ENCODE results near the gene SPATA2. TPM values are rescaled to one million over a fixed set of nuclear protein-coding genes. Genes with fewer than 3 reads are reported as not detected.

The SPATA2 gene
- total and polyA plus RNA-seq, 2 of the 8 experiments (the other 6 are each of a cell fraction or from before 2014, with no cell fraction given) = 11.0 to 13.0 TPM

- FAIRE-seq (no peak), DNase-seq (ENCODE audit: low read depth in 1 of 2, low spot score in 2 of 2) (no peak)
- Histone ChIP-seq H2BK5ac (ENCODE audit: low read depth, low read length) (peak overlapping the region; percentile 13; the same call in 1 of the 2 replicates), H2AK5ac (ENCODE audit: low read depth, low read length) (no peak overlapping the region), H2AFZ (ENCODE audit: low read length) (no peak overlapping the region), H3K9me3 (ENCODE audit: insufficient read depth in 2 of 2, low read depth in 1 of 2, low read length in 1 of 2) (no peaks in the 10 kb centered on the region), H4K8ac (ENCODE audit: extremely low read depth, insufficient read depth, low read length) (no peak overlapping the region), H3K23ac (ENCODE audit: insufficient read length) (no peak overlapping the region), H3K4ac (replicated peaks; ENCODE audit: insufficient read length, low read depth, low read length) (no peak overlapping the region), H3K4me2 (ENCODE audit: insufficient read depth in 1 of 2, low read depth in 2 of 2, low read length in 2 of 2) (no peak overlapping the region), H2BK20ac (ENCODE audit: low read length) (no peak overlapping the region), H3K27ac (ENCODE audit: low read depth, low read length) (no peak overlapping the region), H3K9ac (replicated peaks in 1 of 4; ENCODE audit: extremely low read depth in 1 of 4, low read depth in 3 of 4, low read length in 3 of 4) (no peak overlapping the region), H3K36me3 (ENCODE audit: control insufficient read depth in 2 of 4, insufficient read depth in 4 of 4, low read length in 3 of 4) (peaks cover 3 to 29% (median 9%) of the 10 kb centered on the region in 4 experiments; a peak in 5 of 8 replicates), H3K14ac (ENCODE audit: insufficient read length) (no peak overlapping the region), H4K91ac (replicated peaks; ENCODE audit: insufficient read length, low read length) (no peak overlapping the region), H4K5ac (ENCODE audit: insufficient read length, low read depth, low read length) (no peak overlapping the region), H2BK15ac (ENCODE audit: low read length) (no peak overlapping the region), H3K18ac (ENCODE audit: extremely low read depth, low read length) (no peak overlapping the region), H3K27me3 (replicated peaks in 1 of 4; ENCODE audit: control insufficient read depth in 3 of 4, extremely low read depth in 1 of 4, insufficient read depth in 3 of 4, low read length in 3 of 4) (no peaks in the 10 kb centered on the region), H3K23me2 (ENCODE audit: low read depth, low read length) (no peaks in the 10 kb centered on the region), H3K4me3 (ENCODE audit: extremely low read depth in 1 of 4, insufficient read depth in 2 of 4, low read depth in 3 of 4, low read length in 4 of 4) (no peak overlapping the region), H3K56ac (replicated peaks; ENCODE audit: insufficient read length, low read depth, low read length) (no peak overlapping the region), H3K4me1 (replicated peaks in 1 of 4; ENCODE audit: control insufficient read depth in 3 of 4, insufficient read depth in 4 of 4, low read length in 3 of 4) (no peaks in the 10 kb centered on the region), H3K79me1 (ENCODE audit: low read depth, low read length) (peaks cover 9% of the 10 kb centered on the region), H2BK12ac (ENCODE audit: low read depth, low read length) (no peak overlapping the region), H4K20me1 (replicated peaks in 1 of 2; ENCODE audit: control insufficient read depth in 1 of 2, insufficient read depth in 2 of 2, low read length in 2 of 2) (peaks cover 2 to 26% of the 10 kb centered on the region in 2 experiments), H3K79me2 (ENCODE audit: control insufficient read depth in 1 of 2, insufficient read depth in 2 of 2, low read length in 2 of 2) (peaks cover 0 to 35% of the 10 kb centered on the region in 2 experiments; a peak in 2 of 4 replicates), H2BK120ac (replicated peaks; ENCODE audit: low read depth, low read length) (no peak overlapping the region)
- 96% methylated on average over 11 of the region's 11 CpGs; no CpG with 5 or more reads in 1 of the 2 experiments for WGBS, 2 experiments (ENCODE audit: extremely low coverage in 1 of 2, insufficient coverage in 1 of 2, insufficient read length in 1 of 2, insufficient replicate concordance in 2 of 2, low coverage in 1 of 2, low lambda C conversion rate in 2 of 2, missing lambda C conversion rate in 1 of 2)
- ChIA-PET POLR2A (ENCODE audit: partially characterized antibody) (interaction anchor here (1.6 kb wide), 1 partner anchor 60 kb away, joined by 4 read pairs; no protein-coding TSS in a partner anchor), CTCF (ENCODE audit: partially characterized antibody) (interaction anchor here (0.7 to 16.4 kb wide), 6 partner anchors 9 to 371 kb away, joined by 3 to 199 read pairs (median 4); no protein-coding TSS in a partner anchor)
- TF ChIP-seq CHD1 (IDR thresholded peaks at IDR 0.05; ENCODE audit: low read depth, low read length) (no peak), SP2 (IDR thresholded peaks at IDR 0.05; ENCODE audit: low read length) (no peak), FOSL1 (IDR thresholded peaks at IDR 0.05; ENCODE audit: insufficient read depth, low read depth, low read length) (no peak), GABPA (IDR thresholded peaks at IDR 0.05; ENCODE audit: borderline replicate concordance, insufficient read depth, low read length) (no peak), SIX5 (IDR thresholded peaks at IDR 0.05; ENCODE audit: low read depth, low read length) (no peak)
- TF ChIP-seq, protein P1, sequence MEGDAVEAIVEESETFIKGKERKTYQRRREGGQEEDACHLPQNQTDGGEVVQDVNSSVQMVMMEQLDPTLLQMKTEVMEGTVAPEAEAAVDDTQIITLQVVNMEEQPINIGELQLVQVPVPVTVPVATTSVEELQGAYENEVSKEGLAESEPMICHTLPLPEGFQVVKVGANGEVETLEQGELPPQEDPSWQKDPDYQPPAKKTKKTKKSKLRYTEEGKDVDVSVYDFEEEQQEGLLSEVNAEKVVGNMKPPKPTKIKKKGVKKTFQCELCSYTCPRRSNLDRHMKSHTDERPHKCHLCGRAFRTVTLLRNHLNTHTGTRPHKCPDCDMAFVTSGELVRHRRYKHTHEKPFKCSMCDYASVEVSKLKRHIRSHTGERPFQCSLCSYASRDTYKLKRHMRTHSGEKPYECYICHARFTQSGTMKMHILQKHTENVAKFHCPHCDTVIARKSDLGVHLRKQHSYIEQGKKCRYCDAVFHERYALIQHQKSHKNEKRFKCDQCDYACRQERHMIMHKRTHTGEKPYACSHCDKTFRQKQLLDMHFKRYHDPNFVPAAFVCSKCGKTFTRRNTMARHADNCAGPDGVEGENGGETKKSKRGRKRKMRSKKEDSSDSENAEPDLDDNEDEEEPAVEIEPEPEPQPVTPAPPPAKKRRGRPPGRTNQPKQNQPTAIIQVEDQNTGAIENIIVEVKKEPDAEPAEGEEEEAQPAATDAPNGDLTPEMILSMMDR (IDR thresholded peaks at IDR 0.05; ENCODE audit: control extremely low read depth in 1 of 3, insufficient read depth in 1 of 3, low read depth in 1 of 3, low read length in 3 of 3) = no peak
These were observed 7.1 kb downstream of the SPATA2 start for GRCh38 chr20:49908258-49908565.

All from H1 (cell line).